ENCODE results near the gene PRAMEF17.
"Not testable (repeated sequence)": the region's sequence is repeated elsewhere in the genome, so short reads cannot be mapped to it uniquely, and the experiment has no call there.

PRAMEF17 gene

GRCh38 chr1:13435458-13435857, 46.0 kb downstream of the PRAMEF17 start:
- Histone ChIP-seq H3K14ac (ENCODE audit: low read length) (no peak overlapping the region), H3K9ac (ENCODE audit: low read depth, low read length, poor library complexity) (no peak overlapping the region), H3K23ac (ENCODE audit: low read depth, low read length, poor library complexity) (no peak overlapping the region), H3K4me2 (ENCODE audit: insufficient read depth, low read length, poor library complexity, severe bottlenecking) (no peak overlapping the region), H3K79me1 (ENCODE audit: low read depth, low read length) (no peaks in the 10 kb centered on the region), H3K4me3 (ENCODE audit: low read length in 2 of 2) (no peak overlapping the region), H4K91ac (ENCODE audit: low read depth, low read length, poor library complexity) (no peak overlapping the region), H2BK120ac (ENCODE audit: low read depth, low read length) (no peak overlapping the region), H3K36me3 (replicated peaks in 1 of 2; ENCODE audit: control insufficient read depth in 2 of 2, insufficient read depth in 2 of 2, low read length in 2 of 2) (no peaks in the 10 kb centered on the region), H3K18ac (ENCODE audit: low read length) (no peak overlapping the region), H2BK15ac (ENCODE audit: low read length) (no peak overlapping the region), H2BK12ac (ENCODE audit: low read length) (no peak overlapping the region), H3K27ac (replicated peaks; ENCODE audit: low read length) (no peak overlapping the region), H3K27me3 (ENCODE audit: control insufficient read depth in 3 of 3, insufficient read depth in 3 of 3, low read depth in 1 of 3, low read length in 3 of 3) (peaks cover 0 to 3% (median 0%) of the 10 kb centered on the region in 3 experiments), H2BK5ac (ENCODE audit: low read length) (no peak overlapping the region), H3K4me1 (ENCODE audit: control insufficient read depth in 2 of 2, insufficient read depth in 1 of 2, low read depth in 1 of 2, low read length in 2 of 2) (no peaks in the 10 kb centered on the region), H2AFZ (ENCODE audit: low read length) (no peak overlapping the region), H4K8ac (ENCODE audit: low read depth, low read length) (no peak overlapping the region), H3K4ac (ENCODE audit: low read length) (no peak overlapping the region), H3K9me3 (replicated peaks in 1 of 2; ENCODE audit: control insufficient read depth in 2 of 2, insufficient read depth in 1 of 2, low read depth in 1 of 2, low read length in 2 of 2) (peaks cover 0 to 24% of the 10 kb centered on the region in 2 donors), H2AK5ac (ENCODE audit: low read depth, low read length) (no peak overlapping the region)
- DNase-seq (ENCODE audit: low spot score) = no peak
- WGBS, 2 donors (ENCODE audit: extremely low coverage in 2 of 2, insufficient read length in 2 of 2, insufficient replicate concordance in 1 of 2) = no CpG with 5 or more reads among the region's 3 CpGs

GRCh38 chr1:13439104-13439783, 49.8 kb downstream of the PRAMEF17 start:
- not testable (repeated sequence) for H3K27me3 ChIP-seq (ENCODE audit: control insufficient read depth in 3 of 3, insufficient read depth in 3 of 3, low read depth in 1 of 3, low read length in 3 of 3); H2AK5ac ChIP-seq (ENCODE audit: low read depth, low read length); H2BK12ac ChIP-seq (ENCODE audit: low read length); H3K18ac ChIP-seq (ENCODE audit: low read length); DNase-seq (ENCODE audit: low spot score); H4K91ac ChIP-seq (ENCODE audit: low read depth, low read length, poor library complexity); H3K36me3 ChIP-seq (replicated peaks in 1 of 2; ENCODE audit: control insufficient read depth in 2 of 2, insufficient read depth in 2 of 2, low read length in 2 of 2); H4K8ac ChIP-seq (ENCODE audit: low read depth, low read length); H3K27ac ChIP-seq (replicated peaks; ENCODE audit: low read length); H3K14ac ChIP-seq (ENCODE audit: low read length); H2BK120ac ChIP-seq (ENCODE audit: low read depth, low read length); H2BK5ac ChIP-seq (ENCODE audit: low read length); H3K4ac ChIP-seq (ENCODE audit: low read length); H3K4me1 ChIP-seq (ENCODE audit: control insufficient read depth in 2 of 2, insufficient read depth in 1 of 2, low read depth in 1 of 2, low read length in 2 of 2); H3K4me2 ChIP-seq (ENCODE audit: insufficient read depth, low read length, poor library complexity, severe bottlenecking); H3K4me3 ChIP-seq (ENCODE audit: low read length in 2 of 2); H3K9ac ChIP-seq (ENCODE audit: low read depth, low read length, poor library complexity); H2AFZ ChIP-seq (ENCODE audit: low read length); H3K23ac ChIP-seq (ENCODE audit: low read depth, low read length, poor library complexity); H3K79me1 ChIP-seq (ENCODE audit: low read depth, low read length); H2BK15ac ChIP-seq (ENCODE audit: low read length)
- WGBS, 2 donors (ENCODE audit: extremely low coverage in 2 of 2, insufficient read length in 2 of 2, insufficient replicate concordance in 1 of 2) = no CpG with 5 or more reads among the region's 49 CpGs
- H3K9me3 ChIP-seq (replicated peaks in 1 of 2; ENCODE audit: control insufficient read depth in 2 of 2, insufficient read depth in 1 of 2, low read depth in 1 of 2, low read length in 2 of 2) = peaks cover 0 to 19% of the 10 kb centered on the region in 2 donors

All from neuronal stem cell (in vitro differentiated cells).